Measurements from ENCODE around the gene NDUFAF2. TPM values are rescaled to one million over a fixed set of nuclear protein-coding genes. Genes with fewer than 3 reads are reported as not detected.

Gene NDUFAF2
- total and polyA plus RNA-seq, 2 of the 8 experiments (the other 6 are each of a cell fraction or from before 2014, with no cell fraction given) = 10.7 to 46.5 TPM

DNA sequence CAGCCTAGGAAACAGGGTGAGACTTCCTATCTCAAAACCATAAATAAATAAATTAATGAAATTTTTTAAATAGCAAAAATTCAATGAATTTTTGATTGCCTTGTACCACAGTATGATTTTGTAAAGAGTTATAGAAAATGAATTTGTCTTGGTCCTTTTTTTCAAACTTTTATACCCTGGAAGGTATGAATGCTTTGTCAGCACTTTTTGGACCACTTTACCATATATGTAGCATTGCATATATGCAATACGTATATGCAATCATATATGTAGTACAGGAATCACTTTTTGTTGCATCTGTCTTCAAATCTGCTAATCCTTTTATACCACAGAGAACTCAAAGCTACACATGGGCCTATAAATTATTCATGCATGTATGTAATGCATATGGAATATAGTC lies 226.5 kb downstream of the NDUFAF2 start:
- Histone ChIP-seq H3K27me3 (replicated peaks in 1 of 4; ENCODE audit: control insufficient read depth in 3 of 4, extremely low read depth in 1 of 4, insufficient read depth in 3 of 4, low read length in 3 of 4) (no peaks in the 10 kb centered on the region), H3K36me3 (ENCODE audit: control insufficient read depth in 2 of 4, insufficient read depth in 4 of 4, low read length in 3 of 4) (no peaks in the 10 kb centered on the region), H3K79me1 (ENCODE audit: low read depth, low read length) (no peaks in the 10 kb centered on the region), H4K91ac (replicated peaks; ENCODE audit: insufficient read length, low read length) (no peak overlapping the region), H3K4me3 (ENCODE audit: extremely low read depth in 1 of 4, insufficient read depth in 2 of 4, low read depth in 3 of 4, low read length in 4 of 4) (no peak overlapping the region), H3K27ac (ENCODE audit: low read depth, low read length) (no peak overlapping the region), H3K4me2 (ENCODE audit: insufficient read depth in 1 of 2, low read depth in 2 of 2, low read length in 2 of 2) (no peak overlapping the region), H2BK5ac (ENCODE audit: low read depth, low read length) (no peak overlapping the region), H2BK20ac (ENCODE audit: low read length) (no peak overlapping the region), H4K8ac (ENCODE audit: extremely low read depth, insufficient read depth, low read length) (no peak overlapping the region), H4K20me1 (replicated peaks in 1 of 2; ENCODE audit: control insufficient read depth in 1 of 2, insufficient read depth in 2 of 2, low read length in 2 of 2) (no peaks in the 10 kb centered on the region), H3K9ac (replicated peaks in 1 of 4; ENCODE audit: extremely low read depth in 1 of 4, low read depth in 3 of 4, low read length in 3 of 4) (no peak overlapping the region), H2BK120ac (replicated peaks; ENCODE audit: low read depth, low read length) (no peak overlapping the region), H2BK15ac (ENCODE audit: low read length) (no peak overlapping the region), H3K4me1 (replicated peaks in 1 of 4; ENCODE audit: control insufficient read depth in 3 of 4, insufficient read depth in 4 of 4, low read length in 3 of 4) (peaks cover 0 to 4% (median 0%) of the 10 kb centered on the region in 4 experiments; a peak in 2 of 7 replicates), H3K18ac (ENCODE audit: extremely low read depth, low read length) (no peak overlapping the region), H2AFZ (ENCODE audit: low read length) (no peak overlapping the region), H3K4ac (replicated peaks; ENCODE audit: insufficient read length, low read depth, low read length) (no peak overlapping the region), H2BK12ac (ENCODE audit: low read depth, low read length) (no peak overlapping the region), H3K9me3 (ENCODE audit: insufficient read depth in 2 of 2, low read depth in 1 of 2, low read length in 1 of 2) (no peaks in the 10 kb centered on the region), H2AK5ac (ENCODE audit: low read depth, low read length) (no peak overlapping the region), H3K23ac (ENCODE audit: insufficient read length) (no peak overlapping the region), H3K79me2 (ENCODE audit: control insufficient read depth in 1 of 2, insufficient read depth in 2 of 2, low read length in 2 of 2) (peaks cover 0 to 5% of the 10 kb centered on the region in 2 experiments; a peak in 1 of 4 replicates), H3K56ac (replicated peaks; ENCODE audit: insufficient read length, low read depth, low read length) (no peak overlapping the region), H4K5ac (ENCODE audit: insufficient read length, low read depth, low read length) (no peak overlapping the region), H3K23me2 (ENCODE audit: low read depth, low read length) (no peaks in the 10 kb centered on the region), H3K14ac (ENCODE audit: insufficient read length) (no peak overlapping the region)
- peak; percentile 84; the same call in 1 of the 2 replicates for TF ChIP-seq MAFK (IDR thresholded peaks at IDR 0.05; ENCODE audit: low read depth, low read length)
- no peak for TF ChIP-seq JUN (IDR thresholded peaks at IDR 0.05; ENCODE audit: low read depth, low read length)
- TF ChIP-seq SIX5 (IDR thresholded peaks at IDR 0.05; ENCODE audit: low read depth, low read length) = no peak
- TF ChIP-seq RNF2 (IDR thresholded peaks at IDR 0.05; ENCODE audit: borderline replicate concordance, low read depth, low read length, missing control alignments, poor library complexity, severe bottlenecking) = no peak
- no peak for TF ChIP-seq FOSL1 (IDR thresholded peaks at IDR 0.05; ENCODE audit: insufficient read depth, low read depth, low read length)
- POLR2A ChIA-PET (ENCODE audit: partially characterized antibody) = no interaction called here
- CTCF ChIA-PET (ENCODE audit: partially characterized antibody) = no interaction called here
- 96% methylated on average over 1 of the region's 1 CpG; no CpG with 5 or more reads in 1 of the 2 experiments for WGBS, 2 experiments (ENCODE audit: extremely low coverage in 1 of 2, insufficient coverage in 1 of 2, insufficient read length in 1 of 2, insufficient replicate concordance in 2 of 2, low coverage in 1 of 2, low lambda C conversion rate in 2 of 2, missing lambda C conversion rate in 1 of 2)
- no peak for FAIRE-seq
- no peak for DNase-seq (ENCODE audit: low read depth in 1 of 2, low spot score in 2 of 2)
